Body of pancreas (tissue), 4 donors: ENCODE results near the gene LYST.

Experiments used
- CTCF ChIP-seq, 7 experiments: fragments of 450-650 bp in 4 of 7; fragments of 200-600 bp in 3 of 7; sonication (generic) in 3 of 7; IDR thresholded peaks; one replicate each; pipeline ENCODE4 v1.5.1; 2016 to 2019; ENCODE audit warnings: antibody characterized with exemption in 7 of 7
- POLR2A ChIP-seq, 3 donors: fragments of 450-650 bp; IDR thresholded peaks; one replicate each; pipeline ENCODE4 v1.6.1; 2016; ENCODE audit warnings: antibody characterized with exemption in 3 of 3, mild to moderate bottlenecking in 2 of 3

DNA sequence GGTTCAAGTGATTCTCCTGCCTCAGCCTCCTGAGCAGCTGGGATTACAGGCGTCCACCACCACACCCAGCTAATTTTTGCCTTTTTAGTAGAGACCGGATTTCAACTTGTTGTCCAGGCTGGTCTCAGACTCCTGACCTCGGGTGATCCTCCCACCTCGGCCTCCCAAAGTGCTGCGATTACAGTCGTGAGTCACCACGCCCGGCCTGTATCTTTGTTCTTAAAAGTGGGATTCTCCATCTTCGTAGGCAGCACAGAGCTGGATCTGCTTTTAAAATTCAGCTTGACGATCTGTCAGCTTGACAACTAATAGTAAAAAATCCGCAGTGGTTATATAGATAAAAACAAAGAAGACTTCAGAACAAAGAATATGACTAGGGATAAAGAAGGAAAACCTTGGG, 214.3 kb downstream of the LYST start:
- no peak for TF ChIP-seq CTCF (IDR thresholded peaks at IDR 0.05)
- TF ChIP-seq POLR2A (IDR thresholded peaks at IDR 0.05): no peak
